Measurements from ENCODE around the gene AFDN.

The AFDN gene

GRCh38 chr6:167791091-167791779 is 35.5 kb upstream of the AFDN start:
- no peak for TF ChIP-seq POLR2A (IDR thresholded peaks at IDR 0.05; ENCODE audit: low read depth, low read length)
- DNase-seq (ENCODE audit: insufficient read length, low spot score), result no peak
- FAIRE-seq, result no peak

- no peak for DNase-seq (ENCODE audit: insufficient read length, low spot score)
- TF ChIP-seq POLR2A (IDR thresholded peaks at IDR 0.05; ENCODE audit: low read depth, low read length), result no peak
- FAIRE-seq, result no peak
These were observed 34.8 kb upstream of the AFDN start for GRCh38 chr6:167791780-167792478.

GRCh38 chr6:167793421-167793820 is 33.3 kb upstream of the AFDN start:
- TF ChIP-seq POLR2A (IDR thresholded peaks at IDR 0.05; ENCODE audit: low read depth, low read length), result no peak
- DNase-seq (ENCODE audit: insufficient read length, low spot score), result no peak
- FAIRE-seq, result no peak

GRCh38 chr6:167794161-167795157 is 32.3 kb upstream of the AFDN start:
- FAIRE-seq (no peak), DNase-seq (ENCODE audit: insufficient read length, low spot score) (no peak)
- TF ChIP-seq POLR2A (IDR thresholded peaks at IDR 0.05; ENCODE audit: low read depth, low read length), result no peak

- no peak for TF ChIP-seq POLR2A (IDR thresholded peaks at IDR 0.05; ENCODE audit: low read depth, low read length)
- DNase-seq (ENCODE audit: insufficient read length, low spot score), result no peak
- FAIRE-seq, result no peak
These were observed 31.3 kb upstream of the AFDN start for GRCh38 chr6:167795321-167795811.

GRCh38 chr6:167795874-167796191 is 30.9 kb upstream of the AFDN start:
- DNase-seq (ENCODE audit: insufficient read length, low spot score) (no peak), FAIRE-seq (no peak)
- TF ChIP-seq POLR2A (IDR thresholded peaks at IDR 0.05; ENCODE audit: low read depth, low read length), result no peak

GRCh38 chr6:167796192-167796981 is 30.3 kb upstream of the AFDN start:
- DNase-seq (ENCODE audit: insufficient read length, low spot score) (no peak), FAIRE-seq (no peak)
- no peak for TF ChIP-seq POLR2A (IDR thresholded peaks at IDR 0.05; ENCODE audit: low read depth, low read length)

GRCh38 chr6:167797011-167797471 is 29.7 kb upstream of the AFDN start:
- DNase-seq (ENCODE audit: insufficient read length, low spot score), result no peak
- no peak for FAIRE-seq
- TF ChIP-seq POLR2A (IDR thresholded peaks at IDR 0.05; ENCODE audit: low read depth, low read length), result no peak

GRCh38 chr6:167797476-167798265 is 29.0 kb upstream of the AFDN start:
- no peak for TF ChIP-seq POLR2A (IDR thresholded peaks at IDR 0.05; ENCODE audit: low read depth, low read length)
- DNase-seq (ENCODE audit: insufficient read length, low spot score) (no peak), FAIRE-seq (no peak)

- no peak for FAIRE-seq
- TF ChIP-seq POLR2A (IDR thresholded peaks at IDR 0.05; ENCODE audit: low read depth, low read length), result no peak
- DNase-seq (ENCODE audit: insufficient read length, low spot score), result no peak
These were observed 28.3 kb upstream of the AFDN start for GRCh38 chr6:167798453-167798852.

GRCh38 chr6:167799033-167799821 is 27.5 kb upstream of the AFDN start:
- DNase-seq (ENCODE audit: insufficient read length, low spot score), result no peak
- no peak for FAIRE-seq
- no peak for TF ChIP-seq POLR2A (IDR thresholded peaks at IDR 0.05; ENCODE audit: low read depth, low read length)

GRCh38 chr6:167800549-167800948 is 26.2 kb upstream of the AFDN start:
- no peak for DNase-seq (ENCODE audit: insufficient read length, low spot score)
- no peak for TF ChIP-seq POLR2A (IDR thresholded peaks at IDR 0.05; ENCODE audit: low read depth, low read length)
- FAIRE-seq, result no peak

Data from H54 (cell line).